ENCODE measurements around the gene UBE2J2. TPM values are rescaled to one million over a fixed set of nuclear protein-coding genes. Genes with fewer than 3 reads are reported as not detected.

The UBE2J2 gene
- total RNA-seq, 4 donors from 2014 or later: 30.2 to 70.0 (median 60.0) TPM

DNA sequence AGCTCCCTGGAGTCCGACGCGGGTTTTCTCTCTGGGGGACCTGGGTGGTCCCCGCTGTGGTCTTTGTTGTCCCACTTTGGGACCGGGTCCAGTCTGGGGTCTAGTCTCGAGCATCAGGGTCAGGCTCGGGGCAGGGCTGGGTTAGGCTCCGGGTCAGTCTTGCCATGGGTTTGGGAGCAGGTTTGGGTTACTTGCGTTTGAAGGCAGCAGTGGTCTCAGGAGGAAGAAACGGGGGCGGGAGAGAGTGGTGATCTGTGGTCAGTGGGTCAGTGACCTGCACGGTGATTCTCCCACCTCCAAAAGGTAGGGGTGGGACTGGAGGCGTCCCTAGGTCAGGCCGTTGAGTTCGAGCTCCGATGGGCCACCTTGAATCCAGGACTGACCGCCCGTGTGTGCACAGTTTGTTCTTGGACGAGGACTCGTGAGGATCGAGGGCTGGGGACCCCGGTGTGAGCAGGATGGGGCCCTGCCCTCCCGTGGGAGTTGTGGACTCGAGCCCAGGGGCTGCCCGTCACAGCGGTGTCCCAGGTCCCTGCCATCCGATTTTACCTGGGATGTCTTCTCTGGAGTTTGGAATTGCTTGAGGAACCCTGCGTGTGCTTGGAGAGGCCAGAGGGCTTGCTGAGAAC is 39.4 kb downstream of the UBE2J2 start:
- Histone ChIP-seq H3K4me1 (peaks cover 58% of the 10 kb centered on the region), H3K27ac (no peak overlapping the region), H3K36me3 (no peaks in the 10 kb centered on the region), H3K27me3 (peaks cover 4% of the 10 kb centered on the region), H3K9me3 (no peaks in the 10 kb centered on the region), H3K4me3 (no peak overlapping the region)
- WGBS: 92% methylated on average over 28 of the region's 28 CpGs
- DNase-seq (ENCODE audit: low spot score in 2 of 2): no peak
- no peak for TF ChIP-seq EP300 (IDR thresholded peaks at IDR 0.05)

DNA sequence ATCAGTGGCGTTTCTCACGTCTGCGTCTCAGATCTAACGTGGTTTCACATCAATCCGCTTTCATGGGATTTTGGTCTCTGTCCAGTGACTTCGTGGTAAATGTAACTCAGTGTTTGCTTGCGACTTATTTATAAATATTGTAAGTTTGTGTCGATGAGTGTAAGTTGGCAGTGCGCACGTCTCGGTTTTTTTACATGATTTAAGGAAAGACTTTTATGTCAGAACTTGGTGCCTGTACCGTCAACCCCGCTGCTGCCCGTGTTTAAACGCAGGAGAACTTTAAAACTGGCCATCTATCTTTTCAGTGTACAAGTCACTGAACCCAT is 40.1 kb downstream of the UBE2J2 start:
- Histone ChIP-seq H3K27me3 (no peaks in the 10 kb centered on the region), H3K4me1 (peaks cover 52% of the 10 kb centered on the region), H3K27ac (no peak overlapping the region), H3K4me3 (no peak overlapping the region), H3K36me3 (peaks cover 5% of the 10 kb centered on the region), H3K9me3 (no peaks in the 10 kb centered on the region)
- 93% methylated on average over 15 of the region's 15 CpGs for WGBS
- no peak for DNase-seq (ENCODE audit: low spot score in 2 of 2)
- TF ChIP-seq EP300 (IDR thresholded peaks at IDR 0.05) (no peak), POLR2AphosphoS5 (IDR thresholded peaks at IDR 0.05) (no peak), POLR2A (IDR thresholded peaks at IDR 0.05) (no peak)
- TF ChIP-seq, protein P1, sequence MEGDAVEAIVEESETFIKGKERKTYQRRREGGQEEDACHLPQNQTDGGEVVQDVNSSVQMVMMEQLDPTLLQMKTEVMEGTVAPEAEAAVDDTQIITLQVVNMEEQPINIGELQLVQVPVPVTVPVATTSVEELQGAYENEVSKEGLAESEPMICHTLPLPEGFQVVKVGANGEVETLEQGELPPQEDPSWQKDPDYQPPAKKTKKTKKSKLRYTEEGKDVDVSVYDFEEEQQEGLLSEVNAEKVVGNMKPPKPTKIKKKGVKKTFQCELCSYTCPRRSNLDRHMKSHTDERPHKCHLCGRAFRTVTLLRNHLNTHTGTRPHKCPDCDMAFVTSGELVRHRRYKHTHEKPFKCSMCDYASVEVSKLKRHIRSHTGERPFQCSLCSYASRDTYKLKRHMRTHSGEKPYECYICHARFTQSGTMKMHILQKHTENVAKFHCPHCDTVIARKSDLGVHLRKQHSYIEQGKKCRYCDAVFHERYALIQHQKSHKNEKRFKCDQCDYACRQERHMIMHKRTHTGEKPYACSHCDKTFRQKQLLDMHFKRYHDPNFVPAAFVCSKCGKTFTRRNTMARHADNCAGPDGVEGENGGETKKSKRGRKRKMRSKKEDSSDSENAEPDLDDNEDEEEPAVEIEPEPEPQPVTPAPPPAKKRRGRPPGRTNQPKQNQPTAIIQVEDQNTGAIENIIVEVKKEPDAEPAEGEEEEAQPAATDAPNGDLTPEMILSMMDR (IDR thresholded peaks at IDR 0.05): no peak

DNA sequence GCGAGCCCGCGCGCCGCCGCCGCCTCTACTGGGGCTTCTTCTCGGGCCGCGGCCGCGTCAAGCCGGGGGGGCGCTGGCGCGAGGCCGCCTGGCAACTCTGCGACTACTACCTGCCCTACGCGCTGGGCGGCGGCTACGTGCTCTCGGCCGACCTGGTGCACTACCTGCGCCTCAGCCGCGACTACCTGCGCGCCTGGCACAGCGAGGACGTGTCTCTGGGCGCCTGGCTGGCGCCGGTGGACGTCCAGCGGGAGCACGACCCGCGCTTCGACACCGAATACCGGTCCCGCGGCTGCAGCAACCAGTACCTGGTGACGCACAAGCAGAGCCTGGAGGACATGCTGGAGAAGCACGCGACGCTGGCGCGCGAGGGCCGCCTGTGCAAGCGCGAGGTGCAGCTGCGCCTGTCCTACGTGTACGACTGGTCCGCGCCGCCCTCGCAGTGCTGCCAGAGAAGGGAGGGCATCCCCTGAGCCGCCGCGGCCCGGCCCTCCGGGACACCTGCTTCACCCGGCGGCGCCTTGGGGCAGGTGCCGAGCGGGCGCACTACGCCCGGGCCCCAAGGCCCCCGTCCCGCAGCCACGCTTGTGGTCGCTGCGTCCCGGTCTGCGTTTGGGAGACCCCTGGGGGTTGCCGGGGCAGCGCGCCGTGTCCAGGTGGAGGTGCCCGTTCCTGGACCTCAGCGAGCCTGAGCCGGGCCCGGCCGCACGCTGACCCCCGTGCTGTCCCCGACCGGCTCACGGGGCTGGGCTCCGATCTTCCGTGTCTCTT is 40.7 kb downstream of the UBE2J2 start:
- H3K36me3 ChIP-seq: peaks cover 10% of the 10 kb centered on the region
- WGBS: 81% methylated on average over 77 of the region's 98 CpGs
- peaks cover 47% of the 10 kb centered on the region for H3K4me1 ChIP-seq
- peak overlapping the region; percentile 17 for H3K27ac ChIP-seq
- TF ChIP-seq, protein P1 (IDR thresholded peaks at IDR 0.05): no peak
- TF ChIP-seq POLR2A (IDR thresholded peaks at IDR 0.05) (no peak), EP300 (IDR thresholded peaks at IDR 0.05) (no peak), POLR2AphosphoS5 (IDR thresholded peaks at IDR 0.05) (no peak)
- no peaks in the 10 kb centered on the region for H3K9me3 ChIP-seq
- no peaks in the 10 kb centered on the region for H3K27me3 ChIP-seq
- peak overlapping the region; percentile 47 for H3K4me3 ChIP-seq
- DNase-seq (ENCODE audit: low spot score in 2 of 2): no peak

DNA sequence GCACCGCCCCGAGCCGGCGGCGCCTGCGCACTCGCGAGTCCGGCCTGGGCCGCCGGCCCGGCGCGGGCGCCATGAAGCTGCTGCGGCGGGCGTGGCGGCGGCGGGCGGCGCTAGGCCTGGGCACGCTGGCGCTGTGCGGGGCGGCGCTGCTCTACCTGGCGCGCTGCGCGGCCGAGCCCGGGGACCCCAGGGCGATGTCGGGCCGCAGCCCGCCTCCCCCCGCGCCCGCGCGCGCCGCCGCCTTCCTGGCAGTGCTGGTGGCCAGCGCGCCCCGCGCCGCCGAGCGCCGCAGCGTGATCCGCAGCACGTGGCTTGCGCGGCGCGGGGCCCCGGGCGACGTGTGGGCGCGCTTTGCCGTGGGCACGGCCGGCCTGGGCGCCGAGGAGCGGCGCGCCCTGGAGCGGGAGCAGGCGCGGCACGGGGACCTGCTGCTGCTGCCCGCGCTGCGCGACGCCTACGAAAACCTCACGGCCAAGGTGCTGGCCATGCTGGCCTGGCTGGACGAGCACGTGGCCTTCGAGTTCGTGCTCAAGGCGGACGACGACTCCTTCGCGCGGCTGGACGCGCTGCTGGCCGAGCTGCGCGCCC is 41.4 kb downstream of the UBE2J2 start, which contains the start of gene B3GALT6:
Gene B3GALT6 (plus strand): TSS at position 30 of the 588 bp plus-strand sequence. CDS start 42 bp downstream, at position 72.
- peaks cover 17% of the 10 kb centered on the region for H3K36me3 ChIP-seq
- peak within 1 kb of the TSS; percentile 88 for H3K27ac ChIP-seq
- H3K4me1 ChIP-seq: peaks cover 40% of the 10 kb centered on the region
- H3K9me3 ChIP-seq: no peaks in the 10 kb centered on the region
- no peaks in the 10 kb centered on the region for H3K27me3 ChIP-seq
- no peak for DNase-seq (ENCODE audit: low spot score in 2 of 2)
- H3K4me3 ChIP-seq: peak within 1 kb of the TSS; percentile 84
- 20% methylated on average over 7 of the region's 100 CpGs for WGBS
- TF ChIP-seq, protein P1 (IDR thresholded peaks at IDR 0.05): no peak
- TF ChIP-seq POLR2A (IDR thresholded peaks at IDR 0.05): peak in 1 of 2 donors; percentile 8

DNA sequence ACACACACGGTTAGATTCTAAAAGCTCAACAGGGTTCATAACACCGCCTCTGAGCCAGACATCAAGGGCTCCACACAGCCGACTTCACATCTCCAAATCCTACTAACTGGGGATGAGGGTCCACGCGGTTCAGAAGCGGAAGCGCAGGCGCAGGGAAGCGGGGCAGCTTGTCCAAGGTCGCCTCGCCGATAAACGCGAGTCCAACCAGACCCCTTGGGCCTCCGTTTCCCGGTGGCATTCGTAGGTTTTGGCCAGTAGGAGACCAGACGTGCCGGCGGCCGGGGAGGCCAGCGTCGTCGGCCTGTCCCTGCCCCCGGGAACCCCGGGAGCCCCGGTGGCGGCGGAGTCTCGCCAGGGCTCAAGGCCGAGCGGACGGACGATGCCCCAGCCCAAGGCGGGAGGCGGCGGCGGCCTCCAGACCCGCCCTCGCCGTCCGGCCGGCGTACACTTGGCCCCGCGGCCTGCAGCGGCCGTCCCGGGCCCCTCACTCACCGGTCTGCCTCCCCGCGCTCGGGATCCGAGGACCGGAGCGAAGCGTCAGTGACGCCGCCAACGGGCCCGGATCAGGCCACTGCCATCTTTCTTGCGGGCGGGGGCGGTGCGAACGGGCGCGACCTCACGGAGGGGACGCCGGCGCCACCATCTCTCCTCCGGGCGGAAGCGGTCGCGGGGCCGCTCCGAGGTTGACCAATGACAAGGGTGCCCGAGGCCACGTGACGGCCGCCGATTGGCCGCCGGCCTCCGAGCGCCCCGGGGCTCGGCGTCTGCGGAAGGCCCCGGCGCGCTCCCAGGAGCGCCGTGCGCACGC is 42.0 kb downstream of the UBE2J2 start, which contains the start of gene SDF4:
Gene SDF4 (minus strand): TSS at position 602 of the 808 bp plus-strand sequence. CDS start 3,229 bp downstream, outside the sequence.
- TF ChIP-seq EP300 (IDR thresholded peaks at IDR 0.05) (no peak), POLR2A (IDR thresholded peaks at IDR 0.05) (peak in 1 of 2 donors; percentile 28), POLR2AphosphoS5 (IDR thresholded peaks at IDR 0.05) (peak; percentile 43 to 79 (median 53))
- TF ChIP-seq, protein P1 (IDR thresholded peaks at IDR 0.05): no peak
- under 1% methylated on average over 19 of the region's 99 CpGs for WGBS

More for the DNA sequence above, 42.0 kb downstream of the UBE2J2 start, which contains the start of gene SDF4:
- Histone ChIP-seq H3K36me3 (peaks cover 24% of the 10 kb centered on the region), H3K4me1 (peaks cover 33% of the 10 kb centered on the region), H3K4me3 (peak within 1 kb of the TSS; percentile 84), H3K27me3 (no peaks in the 10 kb centered on the region), H3K27ac (peak within 1 kb of the TSS; percentile 88), H3K9me3 (no peaks in the 10 kb centered on the region)
- peak; percentile 97 to 99 for DNase-seq (ENCODE audit: low spot score in 2 of 2)

All from suprapubic skin (tissue), 4 donors.